MM.1S (cell line): Measurements from ENCODE around the gene LRIT2.

ENCODE experiments used
- DNase-seq: peaks from one replicate; pipeline ENCODE4 v3.0.0-alpha.2; 2015
- H2AFZ ChIP-seq: fragments of 300-600 bp; sonication (generic); 2 replicates; pipeline ENCODE4 v1.6.0; 2016; ENCODE audit warnings: antibody characterized with exemption, low read length
- H3F3A ChIP-seq: fragments of 300-600 bp; sonication (generic); 2 replicates; pipeline ENCODE4 v1.6.1; 2016; ENCODE audit warnings: mild to moderate bottlenecking, antibody characterized with exemption, low read length, moderate library complexity, mixed read lengths; ENCODE audit not compliant: insufficient read depth
- H3K27ac ChIP-seq: fragments of 300-600 bp; sonication (generic); 2 replicates; pipeline ENCODE4 v1.5.1; 2016; ENCODE audit warnings: mild to moderate bottlenecking, low read length
- H3K27me3 ChIP-seq: fragments of 300-600 bp; sonication (generic); replicated peaks from 2 replicates; pipeline ENCODE4 v1.6.0; 2016; ENCODE audit warnings: low read length; ENCODE audit not compliant: insufficient read depth
- H3K36me3 ChIP-seq: fragments of 300-600 bp; sonication (generic); replicated peaks from 2 replicates; pipeline ENCODE4 v1.6.1; 2016; ENCODE audit warnings: mild to moderate bottlenecking, low read length, mixed read lengths; ENCODE audit not compliant: insufficient read depth
- H3K4me1 ChIP-seq: fragments of 300-600 bp; sonication (generic); 2 replicates; pipeline ENCODE4 v1.6.1; 2016; ENCODE audit warnings: low read length, mixed read lengths
- H3K4me2 ChIP-seq: fragments of 300-600 bp; sonication (generic); 2 replicates; pipeline ENCODE4 v1.6.0; 2016; ENCODE audit warnings: low read depth, low read length
- H3K4me3 ChIP-seq: fragments of 300-600 bp; sonication (generic); 2 replicates; pipeline ENCODE4 v1.5.1; 2016; ENCODE audit warnings: low read length, mixed read lengths
- H3K79me2 ChIP-seq: fragments of 300-600 bp; sonication (generic); 2 replicates; pipeline ENCODE4 v1.6.1; 2016; ENCODE audit warnings: mixed run types, low read length, mixed read lengths
- H3K9ac ChIP-seq: fragments of 300-600 bp; sonication (generic); 2 replicates; pipeline ENCODE4 v1.6.1; 2016; ENCODE audit warnings: low read length, mixed read lengths
- H3K9me2 ChIP-seq: fragments of 300-600 bp; sonication (generic); replicated peaks from 2 replicates; pipeline ENCODE4 v1.6.1; 2016; ENCODE audit warnings: mild to moderate bottlenecking, low read length, mixed read lengths; ENCODE audit not compliant: insufficient read depth
- H3K9me3 ChIP-seq: fragments of 300-600 bp; sonication (generic); replicated peaks from 2 replicates; pipeline ENCODE4 v1.6.1; 2016; ENCODE audit warnings: mild to moderate bottlenecking, low read length, mixed read lengths; ENCODE audit not compliant: insufficient read depth
- H4K20me1 ChIP-seq: fragments of 300-600 bp; sonication (generic); 2 replicates; pipeline ENCODE4 v1.6.1; 2016; ENCODE audit warnings: mild to moderate bottlenecking, low read length, moderate library complexity, mixed read lengths; ENCODE audit not compliant: insufficient read depth
- CTCF ChIP-seq: fragments of 300-600 bp; sonication (generic); IDR thresholded peaks from 2 replicates; pipeline ENCODE4 v1.5.1; 2016; ENCODE audit warnings: antibody characterized with exemption, low read length, mixed read lengths
- EZH2 ChIP-seq: fragments of 300-600 bp; sonication (generic); optimal IDR thresholded peaks from 2 replicates; pipeline ENCODE3; 2017; ENCODE audit warnings: low read depth, mild to moderate bottlenecking, antibody characterized with exemption, low read length, mixed read lengths
- EZH2phosphoT487 ChIP-seq: fragments of 300-600 bp; sonication (generic); IDR thresholded peaks from 2 replicates; pipeline ENCODE4 v1.6.1; 2018; ENCODE audit warnings: antibody characterized with exemption, low read length

LRIT2 gene

GRCh38 chr10:84176351-84176750 lies 49.0 kb downstream of the LRIT2 start:
- no peak overlapping the region for H3K4me2 ChIP-seq
- H3K27ac ChIP-seq = no peak overlapping the region
- H4K20me1 ChIP-seq = no peaks in the 10 kb centered on the region
- TF ChIP-seq EZH2 = no peak
- no peak for TF ChIP-seq EZH2phosphoT487
- TF ChIP-seq CTCF = no peak
- no peaks in the 10 kb centered on the region for H3K36me3 ChIP-seq
- DNase-seq = no peak
- H2AFZ ChIP-seq = no peak overlapping the region
- H3F3A ChIP-seq = no peaks in the 10 kb centered on the region
- H3K27me3 ChIP-seq = no peaks in the 10 kb centered on the region
- no peak overlapping the region for H3K4me3 ChIP-seq
- H3K4me1 ChIP-seq = peaks cover 18% of the 10 kb centered on the region; the same call in 1 of the 2 replicates
- no peaks in the 10 kb centered on the region for H3K9me3 ChIP-seq
- H3K79me2 ChIP-seq = no peaks in the 10 kb centered on the region
- H3K9ac ChIP-seq = no peak overlapping the region
- no peaks in the 10 kb centered on the region for H3K9me2 ChIP-seq

- Histone ChIP-seq H3K79me2 (no peaks in the 10 kb centered on the region), H3K27me3 (no peaks in the 10 kb centered on the region), H2AFZ (no peak overlapping the region), H3K36me3 (no peaks in the 10 kb centered on the region), H3K9me2 (no peaks in the 10 kb centered on the region), H3K27ac (no peak overlapping the region), H4K20me1 (no peaks in the 10 kb centered on the region), H3K9me3 (no peaks in the 10 kb centered on the region), H3F3A (no peaks in the 10 kb centered on the region), H3K9ac (no peak overlapping the region), H3K4me1 (peaks cover 19% of the 10 kb centered on the region; the same call in 1 of the 2 replicates), H3K4me3 (no peak overlapping the region), H3K4me2 (no peak overlapping the region)
- no peak for TF ChIP-seq EZH2
- no peak for TF ChIP-seq EZH2phosphoT487
- TF ChIP-seq CTCF = no peak
- no peak for DNase-seq
Measured at GRCh38 chr10:84175436-84175835, 49.9 kb downstream of the LRIT2 start.

GRCh38 chr10:84173501-84173929 lies 51.8 kb downstream of the LRIT2 start, which contains the start of gene GPR15LG:
TSS of gene GPR15LG (plus strand) at chr10:84173801. CDS start at chr10:84173852, 51 bp downstream.
- Histone ChIP-seq H3K9me2 (no peaks in the 10 kb centered on the region), H3K27me3 (no peaks in the 10 kb centered on the region), H3K9me3 (no peaks in the 10 kb centered on the region), H3K4me3 (no peak within 1 kb of the TSS), H3K9ac (no peak within 1 kb of the TSS), H3K79me2 (no peaks in the 10 kb centered on the region), H2AFZ (peak within 1 kb of the TSS; percentile 53; the same call in 1 of the 2 replicates), H3K4me1 (peaks cover 19% of the 10 kb centered on the region; the same call in 1 of the 2 replicates), H3F3A (no peaks in the 10 kb centered on the region), H3K36me3 (no peaks in the 10 kb centered on the region), H4K20me1 (no peaks in the 10 kb centered on the region), H3K27ac (no peak within 1 kb of the TSS), H3K4me2 (no peak within 1 kb of the TSS)
- TF ChIP-seq EZH2phosphoT487 = no peak
- TF ChIP-seq EZH2 = no peak
- TF ChIP-seq CTCF = no peak
- no peak for DNase-seq
